ENCODE results near the gene ZNF236. TPM values are rescaled to one million over a fixed set of nuclear protein-coding genes. Genes with fewer than 3 reads are reported as not detected.
"Not testable (repeated sequence)": the region's sequence is repeated elsewhere in the genome, so short reads cannot be mapped to it uniquely, and the experiment has no call there.

ZNF236 gene
- polyA plus RNA-seq (2013, experiment 1 of 2; ENCODE audit: insufficient read length) = 4.7 TPM
- 4.3 TPM for polyA plus RNA-seq (2013, experiment 2 of 2; ENCODE audit: insufficient read length)

DNA sequence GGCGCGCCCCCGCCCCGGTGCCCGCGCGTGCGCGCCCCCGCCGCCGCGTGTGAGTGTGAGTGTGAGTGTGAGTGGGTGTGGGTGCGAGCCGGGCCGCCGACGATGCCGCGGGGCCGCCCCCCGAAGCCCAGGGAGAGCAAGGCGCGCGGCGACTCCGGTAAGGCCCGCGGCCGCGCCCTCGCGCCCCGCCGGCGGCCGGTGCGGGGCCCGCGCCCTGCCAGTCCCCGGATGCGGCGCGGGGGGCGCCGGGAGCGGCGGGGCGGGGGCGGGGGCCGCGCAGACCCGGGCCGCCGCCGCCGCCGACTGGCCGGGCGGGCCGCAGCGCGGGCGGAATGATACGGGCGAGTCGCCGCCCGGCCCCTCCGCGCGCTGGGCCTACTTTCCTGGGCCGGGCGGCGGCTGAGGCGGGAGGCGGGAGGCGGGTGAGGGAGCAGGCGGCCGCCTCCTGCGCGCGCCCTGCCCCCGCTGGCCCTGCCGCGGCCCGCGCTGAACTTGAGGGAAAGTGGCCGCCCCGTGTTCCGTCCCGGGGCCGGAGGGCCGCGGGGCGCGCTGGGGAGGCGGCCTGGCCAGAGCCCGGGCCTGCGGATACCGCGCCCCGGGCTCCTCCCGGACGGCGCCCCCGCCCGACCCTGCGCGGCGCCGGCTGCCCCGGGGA is at the start of gene ZNF236:
TSS of gene ZNF236 (plus strand) at position 52 of the 655 bp plus-strand sequence. CDS start at position 103, 51 bp downstream.
- peak; percentile 87 for DNase-seq

DNA sequence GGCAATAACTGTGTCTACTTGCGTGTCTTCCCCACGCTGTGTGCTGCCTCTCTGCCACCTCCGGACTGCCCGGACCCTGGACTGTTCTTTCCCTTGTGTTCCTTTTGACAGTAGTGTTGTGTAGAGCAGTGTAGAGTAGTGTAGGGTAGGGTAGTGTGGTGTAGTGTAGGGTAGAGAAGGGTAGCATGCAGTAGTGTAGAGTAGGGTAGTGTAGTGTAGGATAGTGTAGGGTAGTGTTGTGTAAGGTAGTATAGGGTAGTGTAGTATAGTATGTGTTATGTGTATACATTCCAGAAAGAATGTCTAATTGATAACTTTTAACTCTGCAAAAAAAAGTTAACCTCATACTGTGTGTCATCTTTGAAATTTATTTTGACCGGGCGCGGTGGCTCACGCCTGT is 49.7 kb upstream of the ZNF236 start:
- no peak for DNase-seq

DNA sequence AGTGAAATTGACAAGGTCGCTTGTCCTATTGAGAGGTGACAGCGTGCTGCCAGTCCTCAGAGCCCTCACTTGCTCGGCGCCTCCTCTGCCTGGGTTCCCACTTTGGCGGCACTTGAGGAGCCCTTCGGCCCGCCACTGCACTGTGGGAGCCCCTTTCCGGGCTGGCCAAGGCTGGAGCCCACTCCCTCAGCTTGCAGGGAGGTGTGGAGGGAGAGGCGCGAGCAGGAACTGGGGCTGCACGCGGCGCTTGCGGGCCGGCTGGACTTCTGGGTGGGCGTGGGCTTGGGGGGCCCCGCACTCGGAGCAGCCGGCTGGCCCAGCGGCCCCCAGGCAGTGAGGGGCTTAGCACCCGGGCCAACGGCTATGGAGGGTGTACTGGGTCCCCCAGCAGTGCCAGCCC is 45.3 kb upstream of the ZNF236 start:
- not testable (repeated sequence) for DNase-seq

DNA sequence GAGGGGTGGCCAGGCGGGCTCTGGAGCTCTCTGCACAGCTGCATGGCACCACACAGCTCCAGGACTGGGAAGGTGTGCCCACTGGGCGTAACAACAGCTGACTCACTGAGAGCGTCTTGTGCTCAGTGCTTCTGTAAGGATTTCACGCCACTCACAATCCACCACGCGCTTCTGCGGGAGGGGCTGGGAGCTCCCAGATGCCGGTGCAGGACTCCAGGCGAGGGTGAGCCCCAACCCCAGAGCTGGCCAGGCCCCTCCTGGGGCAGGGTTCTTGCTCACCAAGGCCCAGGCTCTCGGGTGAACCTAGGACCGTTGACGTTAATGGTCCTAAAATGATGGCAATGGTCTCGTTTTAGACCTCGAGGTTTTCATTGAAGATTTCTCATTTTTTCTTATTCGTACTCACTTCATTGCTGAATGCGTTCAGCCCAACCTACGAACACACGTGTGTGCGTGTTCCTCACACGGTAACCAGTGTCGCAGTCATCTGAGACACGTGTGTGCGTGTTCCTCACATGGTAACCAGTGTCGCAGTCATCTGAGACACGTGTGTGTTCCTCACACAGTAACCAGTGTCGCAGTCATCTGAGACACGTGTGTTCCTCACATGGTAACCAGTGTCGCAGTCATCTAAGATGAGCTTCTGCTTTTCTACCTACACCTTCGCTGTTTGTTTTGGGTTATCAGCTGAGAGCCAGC is 38.4 kb upstream of the ZNF236 start:
- DNase-seq = no peak

DNA sequence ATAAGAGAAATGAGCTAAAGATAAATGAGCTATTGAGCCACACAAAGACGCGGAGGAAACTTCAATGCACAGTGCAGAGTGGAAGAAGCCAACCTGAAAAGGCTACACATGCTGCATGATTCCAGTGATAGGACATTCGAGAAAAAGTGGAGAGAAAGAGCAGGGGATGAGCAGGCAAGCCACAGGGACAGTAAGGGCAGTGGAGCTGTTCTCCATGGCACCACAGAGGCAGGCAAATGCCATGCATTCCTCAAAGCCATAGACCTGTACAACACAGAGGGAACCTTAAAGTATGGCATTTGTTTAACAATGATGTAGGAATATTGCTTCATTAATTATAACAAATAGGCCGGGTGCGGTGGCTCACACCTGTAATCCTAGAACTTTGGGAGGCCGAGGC is 36.5 kb upstream of the ZNF236 start:
- no peak for DNase-seq

DNA sequence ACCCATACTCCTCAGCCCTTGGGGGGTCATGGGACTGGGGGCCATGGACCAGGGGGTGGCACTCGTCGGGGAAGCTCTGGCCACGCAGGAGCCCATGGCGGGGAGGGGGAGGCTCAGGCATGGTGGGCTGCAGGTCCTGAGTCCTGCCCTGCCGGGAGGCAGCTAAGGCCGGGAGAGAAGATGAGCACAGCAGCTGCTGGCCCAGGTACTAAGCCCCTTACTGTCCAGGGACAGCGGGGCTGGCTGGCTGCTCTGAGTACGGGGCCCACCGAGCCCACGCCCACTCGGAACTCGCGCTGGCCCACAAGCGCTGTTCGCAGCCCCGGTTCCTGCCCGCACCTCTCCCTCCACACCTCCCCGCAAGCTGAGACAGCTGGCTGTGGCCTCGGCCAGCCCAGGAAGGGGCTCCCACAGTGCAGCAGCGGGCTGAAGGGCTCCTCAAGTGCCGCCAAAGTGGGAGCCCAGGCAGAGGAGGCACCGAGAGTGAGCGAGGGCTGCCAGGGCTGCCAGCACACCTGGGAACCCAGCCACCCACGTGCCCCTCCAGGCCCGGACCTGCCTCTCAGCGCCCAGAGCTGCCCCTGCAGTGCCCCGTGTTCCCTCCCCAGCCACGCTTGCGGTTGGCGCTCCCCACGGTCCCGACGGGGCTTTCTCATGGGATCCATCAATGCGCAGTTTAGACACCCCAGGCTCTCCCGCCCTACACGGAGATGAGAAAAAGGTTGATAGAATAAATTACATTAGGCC is 33.6 kb upstream of the ZNF236 start:
- DNase-seq = no peak

DNA sequence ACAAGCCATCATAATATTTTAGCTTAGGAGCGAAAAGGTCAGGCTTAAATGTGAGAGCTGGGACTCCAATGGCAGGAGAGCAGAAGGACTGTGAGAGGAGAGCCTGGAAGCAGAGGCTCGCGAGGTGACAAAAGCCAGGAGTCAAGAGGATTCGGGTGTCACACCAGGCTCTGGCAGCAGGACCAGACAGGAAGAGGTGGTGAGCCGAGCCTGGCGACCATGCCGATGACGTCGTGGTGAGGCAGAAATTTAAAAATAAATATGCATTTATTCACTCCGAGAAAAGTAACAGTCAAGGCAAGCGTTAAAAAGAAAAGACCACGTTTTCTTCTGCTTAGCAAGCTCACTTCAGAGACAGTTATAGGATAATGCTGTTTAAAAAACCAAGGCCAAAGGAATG is 31.3 kb upstream of the ZNF236 start:
- no peak for DNase-seq

DNA sequence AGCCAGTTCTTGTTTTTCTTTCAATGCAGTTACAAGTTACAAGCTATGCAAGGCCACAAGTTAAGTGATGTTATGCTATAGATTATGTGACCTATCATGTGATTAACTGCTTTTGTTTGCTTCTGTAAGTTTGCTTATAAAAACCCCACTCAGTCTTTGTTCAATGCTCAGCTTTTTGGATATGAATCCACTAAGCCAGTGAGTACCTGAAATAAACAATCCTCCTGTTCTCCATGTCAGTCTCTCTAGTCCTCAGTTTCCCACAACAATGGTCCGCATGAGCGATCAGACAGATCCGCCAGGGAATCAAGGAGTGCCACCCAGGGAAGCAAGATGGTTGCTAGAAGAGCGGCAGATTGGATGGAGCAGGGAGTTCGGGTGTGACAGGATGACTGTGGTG is 30.7 kb upstream of the ZNF236 start:
- DNase-seq = no peak

DNA sequence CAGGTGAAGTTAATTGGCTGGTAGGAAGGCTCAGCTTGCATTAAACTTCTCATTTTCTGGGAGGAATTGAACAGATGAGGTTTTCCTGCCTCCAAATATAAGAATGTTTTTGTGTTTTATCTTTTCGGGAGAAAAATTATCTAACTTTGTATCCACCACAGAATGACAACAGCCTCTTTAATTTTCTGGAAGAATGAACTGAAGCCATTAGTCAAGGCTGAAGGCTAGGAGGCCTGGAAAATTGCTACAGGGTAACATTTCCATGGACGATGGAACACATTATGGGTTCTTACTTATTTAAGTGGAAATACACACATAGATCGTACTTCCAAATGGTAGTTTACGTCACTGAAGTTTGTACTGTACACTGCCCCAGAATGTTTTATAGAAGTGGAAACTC is 28.0 kb upstream of the ZNF236 start:
- DNase-seq = no peak

DNA sequence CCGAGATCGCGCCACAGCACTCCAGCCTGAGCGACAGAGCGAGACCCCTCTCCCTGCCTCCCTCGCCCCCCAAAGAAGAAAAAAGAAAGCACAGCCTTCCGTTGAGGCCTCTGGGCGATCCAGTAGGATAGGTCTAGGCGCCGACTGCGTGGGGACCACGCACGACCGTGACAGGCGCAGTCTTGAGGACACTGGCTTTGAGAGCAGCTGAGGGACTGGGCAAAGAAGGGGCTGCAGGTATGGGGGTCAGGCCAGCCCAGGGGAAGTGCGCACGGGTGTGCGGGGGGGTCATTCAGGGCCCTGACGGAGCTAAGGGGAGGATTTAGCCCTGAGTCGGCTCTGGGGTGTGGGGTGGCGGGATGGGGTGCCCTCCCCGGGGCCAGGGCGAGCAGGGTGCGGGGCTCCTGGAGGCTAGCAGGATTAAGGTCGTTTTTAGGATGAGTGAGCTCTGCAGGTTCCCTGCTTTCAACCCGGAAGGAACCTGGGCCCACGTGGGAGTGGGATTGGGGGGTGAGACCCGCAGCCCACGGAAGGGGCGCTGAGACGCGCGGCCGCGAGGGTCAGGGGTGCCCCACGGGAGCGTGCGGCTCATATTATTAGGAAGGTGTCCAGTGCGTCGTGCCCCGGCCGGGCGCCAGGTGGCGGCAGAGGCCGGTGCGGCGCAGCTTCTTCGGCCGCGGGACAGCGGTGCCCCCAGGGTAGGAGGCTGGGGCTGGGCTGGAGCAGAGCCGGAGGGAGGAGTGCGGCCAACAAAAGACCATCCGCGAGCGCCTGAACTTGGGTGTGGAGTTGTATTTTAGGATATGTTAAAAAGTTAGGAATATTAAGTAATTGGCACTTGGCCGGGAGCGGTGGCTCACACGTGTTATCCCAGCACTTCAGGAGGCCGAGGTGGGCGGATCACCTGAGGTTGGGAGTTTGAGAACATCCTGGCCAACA is 20.5 kb upstream of the ZNF236 start:
- peak; percentile 57 for DNase-seq

DNA sequence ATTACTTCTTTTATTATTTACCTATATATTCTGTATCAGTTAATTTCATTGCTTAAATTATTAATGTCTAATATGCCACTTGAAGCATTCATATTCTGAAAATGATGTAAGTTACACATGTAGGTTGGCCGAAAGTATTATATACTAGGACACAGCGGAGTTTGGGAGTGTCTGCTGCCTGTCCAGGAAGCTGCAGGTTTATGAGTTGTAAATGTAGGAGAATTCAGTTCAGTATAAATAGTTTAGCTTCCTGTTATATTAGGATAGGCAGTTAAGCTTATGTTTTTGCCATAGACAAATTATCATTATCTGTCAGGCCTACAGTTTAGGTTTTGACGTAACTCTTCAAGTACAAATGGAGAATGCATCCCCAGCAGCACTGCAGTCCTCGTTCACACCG is 18.9 kb upstream of the ZNF236 start:
- DNase-seq = no peak

DNA sequence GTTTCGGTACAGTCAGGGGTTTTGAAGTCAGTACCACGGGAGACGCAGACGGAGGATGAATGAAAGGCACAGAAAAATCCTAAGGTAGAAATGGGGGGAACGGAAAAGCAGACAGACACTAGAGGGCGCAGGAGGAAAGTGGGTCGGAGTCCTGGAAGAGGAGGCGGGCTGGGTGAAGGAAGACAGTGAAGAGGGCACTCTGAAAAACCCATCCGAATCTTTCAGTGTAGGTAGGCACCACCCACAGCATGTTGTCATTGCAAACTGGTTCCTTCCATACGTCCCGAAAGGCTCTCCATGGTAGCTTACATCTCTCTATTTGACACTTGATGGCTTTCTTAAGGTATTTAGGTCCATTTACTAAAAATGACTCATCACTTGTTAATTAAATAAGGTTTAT is 18.5 kb upstream of the ZNF236 start:
- DNase-seq = peak; percentile 58

DNA sequence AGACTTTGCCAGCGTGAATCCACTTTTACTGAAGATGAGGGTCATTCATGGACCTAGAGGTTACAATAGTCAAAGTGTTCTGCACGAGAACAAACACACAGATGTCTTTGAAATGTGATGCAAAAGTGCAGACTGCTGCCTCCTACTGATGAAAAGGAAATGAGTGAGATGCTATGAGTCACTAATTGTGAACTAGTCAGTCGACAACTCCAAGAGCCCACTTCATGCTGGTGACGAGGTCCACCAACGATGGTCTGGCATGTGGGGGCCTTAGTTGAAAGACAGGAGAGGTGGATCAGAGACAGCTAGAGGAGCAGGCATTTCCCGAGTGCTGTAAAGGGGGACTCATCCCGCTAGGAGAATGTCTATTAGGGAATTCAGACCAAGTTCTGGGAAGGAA is 17.1 kb upstream of the ZNF236 start:
- no peak for DNase-seq

DNA sequence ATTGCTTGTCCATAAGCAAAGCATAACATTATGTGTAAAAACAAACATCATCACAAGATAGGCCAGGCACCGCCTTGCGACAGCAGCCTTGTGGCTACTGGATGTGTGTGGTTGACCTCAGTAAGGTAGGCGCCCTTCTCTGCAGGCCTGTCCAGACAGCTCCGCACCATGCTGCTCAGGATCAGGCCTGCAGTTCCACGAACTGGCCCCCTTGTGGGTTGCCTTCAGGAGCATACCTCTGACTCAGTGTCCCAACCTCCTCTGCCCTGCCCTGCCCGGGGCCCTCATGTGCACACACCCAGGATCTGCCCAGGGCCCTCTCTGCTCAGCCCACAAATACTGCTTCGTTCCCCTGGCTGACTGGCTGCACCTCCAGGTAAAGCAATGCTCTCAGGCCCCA is 16.1 kb upstream of the ZNF236 start:
- no peak for DNase-seq

DNA sequence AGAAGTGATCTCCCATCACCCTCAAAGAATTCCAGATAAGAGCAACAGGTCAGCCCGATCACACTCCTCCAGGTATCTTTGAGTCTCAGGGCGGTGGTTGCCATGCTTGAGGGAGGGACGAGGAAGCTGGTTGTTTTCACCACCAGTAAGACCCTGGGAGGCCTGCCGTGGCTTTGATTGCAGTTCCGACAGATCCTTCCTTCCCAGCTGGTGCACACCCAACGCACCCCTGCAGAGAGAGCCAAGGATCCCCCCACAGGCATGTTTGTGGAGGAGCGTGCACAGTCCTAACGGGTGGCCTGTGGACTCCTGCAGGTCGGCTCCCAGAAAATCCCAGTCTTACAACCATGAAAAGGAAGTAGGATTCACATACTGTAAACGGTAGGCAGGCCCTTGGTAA is 13.8 kb upstream of the ZNF236 start:
- DNase-seq = no peak

DNA sequence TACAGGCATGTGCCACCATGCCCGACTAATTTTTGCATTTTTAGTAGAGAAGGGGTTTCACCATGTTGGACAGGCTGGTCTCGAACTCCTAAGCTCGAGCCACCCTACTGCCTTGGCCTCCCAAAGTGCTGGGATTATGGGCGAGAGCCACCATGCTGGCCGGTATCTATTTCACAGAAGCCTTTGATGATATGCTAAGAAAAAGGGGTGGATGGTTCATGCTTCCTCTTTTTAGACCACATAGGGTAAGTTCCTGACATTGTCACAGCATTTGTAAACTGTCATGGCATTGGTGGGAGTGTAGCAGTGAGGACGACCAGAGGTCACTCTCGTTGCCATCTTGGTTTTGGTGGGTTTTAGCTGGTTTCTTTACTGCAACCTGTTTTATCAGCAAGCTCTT is 10.8 kb upstream of the ZNF236 start:
- not testable (repeated sequence) for DNase-seq

DNA sequence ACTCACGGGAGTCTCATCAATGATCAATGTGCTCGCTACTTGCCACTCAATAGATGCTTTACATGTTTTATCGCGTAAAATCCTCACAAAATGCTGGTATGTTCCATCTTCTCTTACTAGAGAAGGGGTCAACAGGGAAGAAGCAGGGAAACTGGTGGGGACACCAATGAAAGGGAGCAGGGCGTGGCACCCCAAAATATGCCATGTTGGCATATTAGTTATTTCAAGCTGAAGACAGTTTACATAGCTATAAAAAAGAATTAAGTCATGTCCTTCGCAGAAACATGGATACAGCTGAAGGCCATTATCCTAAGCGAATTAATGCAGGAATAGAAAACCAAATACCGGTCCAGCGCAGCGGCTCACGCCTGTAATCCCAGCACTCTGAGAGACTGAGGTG is 8.1 kb upstream of the ZNF236 start:
- DNase-seq = no peak

DNA sequence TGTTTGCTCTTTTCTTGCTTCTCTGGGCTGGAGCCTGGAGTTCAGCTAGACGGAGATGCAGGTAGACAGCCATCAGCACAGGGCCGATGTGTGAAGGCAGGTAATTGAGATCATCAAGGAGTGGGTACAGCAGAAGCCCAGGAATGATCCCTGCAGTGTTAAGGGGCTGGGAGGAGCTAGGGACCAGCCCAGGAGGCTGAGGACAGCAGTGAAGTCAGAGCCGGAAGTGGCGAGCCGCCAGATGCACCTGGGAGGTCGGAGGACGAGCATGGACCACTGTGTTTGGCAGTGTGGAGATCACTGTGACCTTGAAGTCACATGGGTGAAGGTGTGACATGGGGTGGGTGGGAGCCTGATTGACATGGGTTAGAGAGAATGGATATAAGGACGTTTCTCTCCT is 6.2 kb upstream of the ZNF236 start:
- DNase-seq = no peak

DNA sequence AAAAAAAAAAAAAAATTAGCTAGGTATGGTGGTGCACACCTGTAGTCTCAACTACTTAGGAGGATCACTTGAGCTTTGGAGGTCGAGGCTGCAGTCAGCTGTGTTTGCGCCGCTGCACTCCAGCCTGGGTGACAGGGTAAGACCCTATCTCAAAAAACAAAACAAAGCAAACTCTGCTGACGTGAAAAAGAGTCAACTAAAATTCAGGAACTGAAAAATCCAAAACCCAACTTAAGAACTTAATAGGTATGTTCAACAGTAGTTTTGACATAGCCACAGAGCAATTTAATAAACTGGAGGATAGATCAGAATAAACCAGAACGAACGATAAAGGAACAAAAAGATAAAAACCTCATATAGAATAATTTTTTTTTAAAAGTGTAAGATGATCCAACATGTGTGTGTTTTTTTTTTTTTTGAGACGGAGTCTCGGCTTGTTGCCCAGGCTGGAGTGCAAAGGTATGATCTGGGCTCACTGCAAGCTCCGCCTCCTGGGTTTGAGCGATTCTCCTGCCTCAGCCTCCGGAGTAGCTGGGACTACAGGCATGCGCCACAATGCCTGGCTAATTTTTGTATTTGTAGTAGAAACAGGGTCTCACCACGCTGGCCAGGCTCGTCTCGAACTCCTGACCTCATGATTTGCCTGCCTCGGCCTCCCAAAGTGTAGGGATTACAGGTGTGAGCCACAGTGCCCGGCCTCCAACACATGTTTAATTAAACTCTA is 4.3 kb upstream of the ZNF236 start:
- DNase-seq = no peak

DNA sequence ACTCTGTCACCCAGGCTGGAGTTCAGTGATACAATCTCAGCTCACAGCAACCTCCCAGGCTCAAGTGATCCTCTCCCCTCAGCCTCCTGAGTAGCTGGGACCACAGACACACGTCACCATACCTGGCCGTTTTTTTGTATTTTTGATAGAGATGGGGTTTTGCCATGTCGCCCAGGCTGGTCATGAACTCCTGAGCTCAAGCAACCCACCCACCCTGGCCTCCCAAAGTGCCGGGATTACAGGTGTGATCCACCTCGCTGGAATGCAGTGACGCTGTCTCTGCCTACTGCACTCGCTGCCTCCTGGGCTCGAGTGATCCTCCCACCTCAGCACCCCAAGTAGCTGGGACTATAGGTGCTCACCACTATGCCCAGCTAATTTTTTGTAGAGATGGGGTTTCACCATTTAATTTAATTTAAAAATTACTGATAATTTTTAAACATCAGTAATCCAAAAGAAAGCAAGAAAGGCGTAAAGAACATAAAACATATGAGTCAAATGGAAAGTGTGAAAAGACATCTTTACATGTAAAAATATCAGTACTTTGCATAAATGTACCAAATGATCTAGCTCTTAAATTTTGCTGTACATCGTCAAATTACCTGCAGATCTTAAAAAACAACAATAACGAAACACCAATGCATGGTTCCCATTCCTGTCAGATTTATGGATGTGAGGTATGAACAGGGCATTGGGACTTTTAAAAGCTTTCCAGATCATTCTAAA is 2.8 kb upstream of the ZNF236 start:
- DNase-seq = no peak

DNA sequence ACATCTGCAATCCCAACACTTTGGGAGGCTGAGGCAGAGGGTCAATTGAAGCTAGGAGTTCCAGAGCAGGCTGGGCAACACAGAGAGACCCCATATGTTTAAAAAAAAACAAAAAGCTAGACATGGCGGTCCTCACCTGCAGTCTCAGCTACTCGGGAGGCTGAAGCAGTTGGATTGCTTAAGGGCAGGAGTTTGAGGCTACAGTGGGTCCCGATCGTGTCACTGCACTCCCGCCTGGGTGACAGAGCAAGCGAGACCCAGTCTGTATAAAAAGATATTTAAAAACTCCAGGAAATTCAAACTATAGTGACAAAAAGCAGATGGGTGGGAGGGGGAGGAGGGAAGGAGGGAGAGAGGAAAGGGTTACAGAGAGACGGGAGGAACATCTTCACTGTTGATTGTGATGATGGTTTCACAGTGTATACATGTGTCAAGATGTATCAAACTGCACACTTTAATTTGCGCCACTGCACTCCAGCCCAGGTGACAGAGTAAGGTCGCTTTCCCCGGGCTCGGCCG is 942 bp upstream of the ZNF236 start:
- DNase-seq = no peak
